ENCODE results near the gene VOPP1. TPM values are rescaled to one million over a fixed set of nuclear protein-coding genes. Genes with fewer than 3 reads are reported as not detected.

Gene VOPP1
- total and polyA plus RNA-seq, 9 of the 15 experiments (the other 6 are each of a cell fraction or from before 2014, with no cell fraction given): 8.2 to 45.8 (median 31.2) TPM

GRCh38 chr7:55485501-55486191, 86.7 kb downstream of the VOPP1 start (continued):
- no peak for TF ChIP-seq MGA (IDR thresholded peaks at IDR 0.05)
- TF ChIP-seq SMARCA5 (IDR thresholded peaks at IDR 0.05): no peak
- TF ChIP-seq ZSCAN32 (CRISPR knock-in tag; IDR thresholded peaks at IDR 0.05): no peak
- TF ChIP-seq NUFIP1 (IDR thresholded peaks at IDR 0.05; ENCODE audit: partially characterized antibody): no peak
- TF ChIP-seq FOXJ3 (CRISPR knock-in tag; IDR thresholded peaks at IDR 0.05): no peak
- TF ChIP-seq SP1 (CRISPR knock-in tag; IDR thresholded peaks at IDR 0.05): no peak
- no peak for TF ChIP-seq PBX2 (CRISPR knock-in tag; IDR thresholded peaks at IDR 0.05; ENCODE audit: low read depth)
- TF ChIP-seq PBX2 (tag; conservative IDR thresholded peaks at IDR 0.05; ENCODE audit: low read depth): no peak
- no peak for TF ChIP-seq ZNF274 (IDR thresholded peaks at IDR 0.05; ENCODE audit: borderline replicate concordance, low read depth, low read length)
- TF ChIP-seq ARID1B (IDR thresholded peaks at IDR 0.05): no peak
- TF ChIP-seq ATF3 (IDR thresholded peaks at IDR 0.05): no peak
- no peak for TF ChIP-seq ATF3 (CRISPR knock-in tag; conservative IDR thresholded peaks at IDR 0.05)
- no peak for TF ChIP-seq CSDE1 (IDR thresholded peaks at IDR 0.05)
- TF ChIP-seq ZNF785 (CRISPR knock-in tag; IDR thresholded peaks at IDR 0.05): no peak
- no peak for TF ChIP-seq SUPT5H (IDR thresholded peaks at IDR 0.05)
